Stomach (tissue), 4 donors: ENCODE measurements around the gene HSPA12A.

Experiments used
- POLR2A ChIP-seq, 4 donors: fragments of 450-650 bp; IDR thresholded peaks; one replicate each; pipeline ENCODE4 v1.6.1; 2016; ENCODE audit warnings: antibody characterized with exemption in 4 of 4, control low read depth in 2 of 4, mild to moderate bottlenecking in 1 of 4, moderate library complexity in 1 of 4
- POLR2AphosphoS5 ChIP-seq, 3 donors: sonication (generic); formaldehyde crosslinking; IDR thresholded peaks; one replicate each; pipeline ENCODE4 v1.6.1; 2016; ENCODE audit warnings: antibody characterized with exemption in 3 of 3
- TF ChIP-seq, protein P1 (sequence below), 7 experiments: fragments of 450-650 bp in 4 of 7; fragments of 200-600 bp in 3 of 7; sonication (generic) in 3 of 7; IDR thresholded peaks; one replicate each; pipeline ENCODE4 v1.5.1; 2016 to 2019; ENCODE audit warnings: antibody characterized with exemption in 7 of 7, control low read depth in 2 of 7, mild to moderate bottlenecking in 1 of 7

DNA sequence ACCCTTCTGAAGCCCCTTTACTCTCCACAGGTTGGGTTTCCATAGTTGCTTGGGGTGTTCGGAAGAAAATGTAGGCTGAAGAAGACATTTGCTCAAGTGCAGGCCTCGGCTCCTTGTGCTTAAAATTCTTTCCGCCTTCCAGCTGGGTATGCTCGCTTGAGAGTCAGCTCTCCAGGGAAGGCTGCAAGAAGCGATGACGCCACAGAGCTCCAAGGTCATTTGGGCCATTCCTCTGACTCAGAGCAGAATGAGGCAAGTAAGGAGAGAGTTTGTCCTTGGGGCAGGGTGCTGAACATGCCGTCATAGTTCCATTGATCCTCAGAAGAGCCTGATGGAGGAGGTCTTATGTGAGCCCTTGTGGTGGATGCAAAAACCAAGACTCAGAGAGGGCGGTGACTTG is 27.4 kb upstream of the HSPA12A start:
- TF ChIP-seq, protein P1, sequence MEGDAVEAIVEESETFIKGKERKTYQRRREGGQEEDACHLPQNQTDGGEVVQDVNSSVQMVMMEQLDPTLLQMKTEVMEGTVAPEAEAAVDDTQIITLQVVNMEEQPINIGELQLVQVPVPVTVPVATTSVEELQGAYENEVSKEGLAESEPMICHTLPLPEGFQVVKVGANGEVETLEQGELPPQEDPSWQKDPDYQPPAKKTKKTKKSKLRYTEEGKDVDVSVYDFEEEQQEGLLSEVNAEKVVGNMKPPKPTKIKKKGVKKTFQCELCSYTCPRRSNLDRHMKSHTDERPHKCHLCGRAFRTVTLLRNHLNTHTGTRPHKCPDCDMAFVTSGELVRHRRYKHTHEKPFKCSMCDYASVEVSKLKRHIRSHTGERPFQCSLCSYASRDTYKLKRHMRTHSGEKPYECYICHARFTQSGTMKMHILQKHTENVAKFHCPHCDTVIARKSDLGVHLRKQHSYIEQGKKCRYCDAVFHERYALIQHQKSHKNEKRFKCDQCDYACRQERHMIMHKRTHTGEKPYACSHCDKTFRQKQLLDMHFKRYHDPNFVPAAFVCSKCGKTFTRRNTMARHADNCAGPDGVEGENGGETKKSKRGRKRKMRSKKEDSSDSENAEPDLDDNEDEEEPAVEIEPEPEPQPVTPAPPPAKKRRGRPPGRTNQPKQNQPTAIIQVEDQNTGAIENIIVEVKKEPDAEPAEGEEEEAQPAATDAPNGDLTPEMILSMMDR (IDR thresholded peaks at IDR 0.05), result no peak
- TF ChIP-seq POLR2AphosphoS5 (IDR thresholded peaks at IDR 0.05) (no peak), POLR2A (IDR thresholded peaks at IDR 0.05) (no peak)
